B cell (primary cell): Measurements from ENCODE around the gene SLC39A11. TPM values are rescaled to one million over a fixed set of nuclear protein-coding genes. Genes with fewer than 3 reads are reported as not detected.

Experiments used
- ATAC-seq: fragments of 200-7000 bp; cut with Tn5 transposase; one replicate; pipeline ENCODE4 v1.10.0; 2021; ENCODE audit warnings: low read depth, mild to moderate bottlenecking, moderate number of reproducible peaks, moderate library complexity
- CTCF ChIA-PET: fragments of 350-600 bp; sonication (Branson Sonifier 250); formaldehyde crosslinking; loops from one replicate; lab custom pipeline; 2021; ENCODE audit warnings: antibody characterized with exemption, inconsistent platforms; lab: Charles Lee
- POLR2A ChIA-PET: fragments of 350-600 bp; sonication (Branson Sonifier 250); formaldehyde crosslinking; loops from one replicate; lab custom pipeline; 2021; ENCODE audit warnings: antibody characterized with exemption; lab: Charles Lee
- DNase-seq: peaks from one replicate; pipeline ENCODE4 v3.0.0; 2013
- H2AFZ ChIP-seq: 2 replicates; pipeline ENCODE4 v1.6.1; 2012; ENCODE audit warnings: mild to moderate bottlenecking, low read depth, low read length; ENCODE audit not compliant: insufficient read depth, poor library complexity, severe bottlenecking
- H3K27ac ChIP-seq, 2 donors: 1 replicate in 1 of 2; 2 replicates in 1 of 2; pipeline ENCODE4 v1.5.1; 2012 to 2013; ENCODE audit warnings: low read length in 2 of 2, mild to moderate bottlenecking in 2 of 2, moderate library complexity in 1 of 2
- H3K27me3 ChIP-seq, 4 experiments: fragments of 200-600 bp in 1 of 4; sonication (generic) in 1 of 4; replicated peaks in 1 of 4; 1 replicate in 2 of 4; 2 replicates in 2 of 4; pipeline versions ENCODE4 v1.6.1 to v1.7.0; 2013 to 2016; ENCODE audit warnings: low read length in 3 of 4, mild to moderate bottlenecking in 2 of 4, mixed read lengths in 1 of 4, moderate library complexity in 1 of 4; ENCODE audit not compliant: insufficient read depth in 4 of 4, control insufficient read depth in 3 of 4; ENCODE audit errors: control extremely low read depth in 1 of 4
- H3K36me3 ChIP-seq, 2 experiments: replicated peaks in 1 of 2; 1 replicate in 1 of 2; 2 replicates in 1 of 2; pipeline versions ENCODE4 v1.6.1 to v1.7.1; 2013; ENCODE audit warnings: low read length in 1 of 2; ENCODE audit not compliant: insufficient read depth in 2 of 2, control insufficient read depth in 1 of 2; ENCODE audit errors: control extremely low read depth in 1 of 2, extremely low read depth in 1 of 2
- H3K4me1 ChIP-seq, 2 donors: fragments of 200-600 bp in 1 of 2; sonication (generic) in 1 of 2; 1 replicate in 1 of 2; 2 replicates in 1 of 2; pipeline versions ENCODE4 v1.5.1 to v1.6.1; 2013 to 2017; ENCODE audit warnings: low read length in 2 of 2; ENCODE audit not compliant: control insufficient read depth in 2 of 2, insufficient read depth in 2 of 2
- H3K4me2 ChIP-seq: replicated peaks from 2 replicates; pipeline ENCODE3; 2012; ENCODE audit warnings: mild to moderate bottlenecking, low read depth, low read length; ENCODE audit not compliant: poor library complexity, severe bottlenecking
- H3K4me3 ChIP-seq, 5 experiments: fragments of 200-600 bp in 1 of 5; sonication (generic) in 1 of 5; 1 replicate in 3 of 5; 2 replicates in 2 of 5; pipeline versions ENCODE4 v1.5.1 to v1.7.0; 2011 to 2016; ENCODE audit warnings: low read length in 4 of 5, mild to moderate bottlenecking in 4 of 5, low read depth in 2 of 5, control low read depth in 1 of 5, moderate library complexity in 1 of 5; ENCODE audit not compliant: insufficient read depth in 1 of 5; ENCODE audit errors: control extremely low read depth in 1 of 5, extremely low read depth in 1 of 5
- H3K79me2 ChIP-seq: fragments of 200-600 bp; sonication (generic); one replicate; pipeline ENCODE4 v1.6.0; 2016; ENCODE audit warnings: low read length; ENCODE audit not compliant: control insufficient read depth, insufficient read depth
- H3K9ac ChIP-seq: fragments of 200-600 bp; sonication (generic); 2 replicates; pipeline ENCODE4 v1.6.1; 2017; ENCODE audit warnings: mild to moderate bottlenecking, low read length, moderate library complexity
- H3K9me3 ChIP-seq, 3 donors: one replicate each; pipeline versions ENCODE4 v1.6.1 to v1.7.1; 2013; ENCODE audit warnings: low read length in 2 of 3; ENCODE audit not compliant: control insufficient read depth in 2 of 3, insufficient read depth in 1 of 3; ENCODE audit errors: control extremely low read depth in 1 of 3
- H4K20me1 ChIP-seq: 2 replicates; pipeline ENCODE4 v1.6.0; 2012; ENCODE audit warnings: mild to moderate bottlenecking, low read length; ENCODE audit not compliant: insufficient read depth, control insufficient read depth, poor library complexity, severe bottlenecking
- H3K27ac Mint-ChIP-seq: one replicate; pipeline ENCODE4 v1.8.0; 2021; ENCODE audit warnings: mixed read lengths
- H3K27me3 Mint-ChIP-seq: one replicate; pipeline ENCODE4 v1.8.0; 2021; ENCODE audit warnings: mixed read lengths
- H3K4me1 Mint-ChIP-seq: one replicate; pipeline ENCODE4 v1.8.0; 2021; ENCODE audit warnings: mixed read lengths
- H3K4me3 Mint-ChIP-seq: one replicate; pipeline ENCODE4 v1.8.0; 2021; ENCODE audit warnings: mixed read lengths
- H3K9me3 Mint-ChIP-seq: one replicate; pipeline ENCODE4 v1.8.0; 2022; ENCODE audit warnings: mixed read lengths; ENCODE audit not compliant: insufficient read depth
- EZH2 ChIP-seq: IDR thresholded peaks from 2 replicates; pipeline ENCODE4 v1.6.1; 2012; ENCODE audit warnings: borderline replicate concordance, low read depth, mild to moderate bottlenecking, moderate library complexity, low read length; ENCODE audit not compliant: insufficient read depth, poor library complexity, severe bottlenecking
- WGBS: methylation state at CpG from one replicate; pipeline ENCODE4 v1.1.5; 2013; ENCODE audit warnings: missing lambda C conversion rate; ENCODE audit not compliant: insufficient coverage; 5-methylcytosine and 5-hydroxymethylcytosine counted together
- intact Hi-C: fragments of 100-400 bp; cut with micrococcal nuclease; formaldehyde crosslinking; loops from one replicate; pipeline ENCODE4 v1.10.0; 2022
- polyA plus RNA-seq: library from polyadenylated mRNA; depleted of rRNA; stranded (reverse); fragments of >200 nt; gene quantifications from 2 replicates; pipeline ENCODE4 v1.2.3, GENCODE V29; 2012
- total RNA-seq, 2 donors: library from RNA; stranded (reverse); fragments of 120-200 nt in 1 of 2; gene quantifications; 1 replicate in 1 of 2; 2 replicates in 1 of 2; pipeline versions ENCODE4 v1.2.3 to v1.2.4, GENCODE V29; 2013 to 2022
- TF ChIP-seq, protein P1 (sequence below): fragments of 200-600 bp; IDR thresholded peaks from one replicate; pipeline ENCODE4 v1.8.0; 2022; ENCODE audit warnings: antibody characterized with exemption, mild to moderate bottlenecking

SLC39A11 gene
- total and polyA plus RNA-seq, 2 donors (not counting 1 experiment from before 2014, with no cell fraction given): 6.9 to 39.6 TPM

DNA sequence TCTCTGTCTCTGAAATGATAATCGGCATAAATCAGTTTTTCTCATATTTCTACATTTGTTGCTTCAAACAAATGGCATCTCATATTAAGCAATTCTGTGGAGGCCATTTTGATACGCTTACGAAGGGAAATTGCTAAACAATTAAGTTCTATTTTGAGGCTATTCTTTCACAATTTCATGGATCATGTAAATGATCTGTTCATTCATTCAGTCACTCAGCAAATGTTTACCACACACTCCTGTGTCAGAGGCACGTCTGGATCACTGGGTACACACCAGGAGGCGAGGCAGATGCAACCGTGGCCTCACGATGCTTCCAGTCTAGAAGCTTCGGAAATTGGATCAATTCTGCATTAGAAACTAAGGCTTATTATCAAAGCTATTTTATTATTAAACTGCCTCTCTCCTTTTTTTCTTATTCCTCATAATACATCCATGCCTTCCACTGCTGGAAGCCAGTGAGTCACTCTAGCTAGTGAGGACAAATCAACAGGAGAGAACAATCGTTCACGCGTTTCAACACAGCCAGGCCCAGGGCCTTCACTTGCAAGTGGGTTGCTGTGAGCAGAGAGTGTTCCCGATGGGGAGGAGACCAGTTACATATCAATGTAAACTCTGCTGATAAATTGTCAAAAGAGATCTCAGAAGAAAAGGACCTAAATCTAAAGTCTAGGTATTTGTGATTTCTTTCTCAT is 11.3 kb upstream of the SLC39A11 start:
- ChIA-PET CTCF (no interaction called here), POLR2A (no interaction called here)
- peaks cover 12% of the 10 kb centered on the region for H3K27me3 Mint-ChIP-seq
- no peaks in the 10 kb centered on the region for H3K4me1 ChIP-seq
- H3K4me3 ChIP-seq: no peak overlapping the region
- H3K27me3 ChIP-seq: no peaks in the 10 kb centered on the region
- H3K9me3 Mint-ChIP-seq: no peaks in the 10 kb centered on the region
- 96% methylated on average over 9 of the region's 12 CpGs for WGBS
- H4K20me1 ChIP-seq: no peaks in the 10 kb centered on the region
- no peaks in the 10 kb centered on the region for H3K36me3 ChIP-seq
- H3K4me3 Mint-ChIP-seq: no peak overlapping the region
- no peaks in the 10 kb centered on the region for H3K79me2 ChIP-seq
- H3K9me3 ChIP-seq: peaks cover 0 to 3% (median 0%) of the 10 kb centered on the region in 3 donors
- intact Hi-C loops: no loop called here
- H3K4me2 ChIP-seq: no peak overlapping the region
- no peak overlapping the region for H2AFZ ChIP-seq
- H3K4me1 Mint-ChIP-seq: no peaks in the 10 kb centered on the region
- no peak for DNase-seq
- H3K27ac Mint-ChIP-seq: no peak overlapping the region
- H3K27ac ChIP-seq: no peak overlapping the region
- ATAC-seq: no peak
- no peak for TF ChIP-seq EZH2
- TF ChIP-seq, protein P1, sequence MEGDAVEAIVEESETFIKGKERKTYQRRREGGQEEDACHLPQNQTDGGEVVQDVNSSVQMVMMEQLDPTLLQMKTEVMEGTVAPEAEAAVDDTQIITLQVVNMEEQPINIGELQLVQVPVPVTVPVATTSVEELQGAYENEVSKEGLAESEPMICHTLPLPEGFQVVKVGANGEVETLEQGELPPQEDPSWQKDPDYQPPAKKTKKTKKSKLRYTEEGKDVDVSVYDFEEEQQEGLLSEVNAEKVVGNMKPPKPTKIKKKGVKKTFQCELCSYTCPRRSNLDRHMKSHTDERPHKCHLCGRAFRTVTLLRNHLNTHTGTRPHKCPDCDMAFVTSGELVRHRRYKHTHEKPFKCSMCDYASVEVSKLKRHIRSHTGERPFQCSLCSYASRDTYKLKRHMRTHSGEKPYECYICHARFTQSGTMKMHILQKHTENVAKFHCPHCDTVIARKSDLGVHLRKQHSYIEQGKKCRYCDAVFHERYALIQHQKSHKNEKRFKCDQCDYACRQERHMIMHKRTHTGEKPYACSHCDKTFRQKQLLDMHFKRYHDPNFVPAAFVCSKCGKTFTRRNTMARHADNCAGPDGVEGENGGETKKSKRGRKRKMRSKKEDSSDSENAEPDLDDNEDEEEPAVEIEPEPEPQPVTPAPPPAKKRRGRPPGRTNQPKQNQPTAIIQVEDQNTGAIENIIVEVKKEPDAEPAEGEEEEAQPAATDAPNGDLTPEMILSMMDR: no peak
- no peak overlapping the region for H3K9ac ChIP-seq

DNA sequence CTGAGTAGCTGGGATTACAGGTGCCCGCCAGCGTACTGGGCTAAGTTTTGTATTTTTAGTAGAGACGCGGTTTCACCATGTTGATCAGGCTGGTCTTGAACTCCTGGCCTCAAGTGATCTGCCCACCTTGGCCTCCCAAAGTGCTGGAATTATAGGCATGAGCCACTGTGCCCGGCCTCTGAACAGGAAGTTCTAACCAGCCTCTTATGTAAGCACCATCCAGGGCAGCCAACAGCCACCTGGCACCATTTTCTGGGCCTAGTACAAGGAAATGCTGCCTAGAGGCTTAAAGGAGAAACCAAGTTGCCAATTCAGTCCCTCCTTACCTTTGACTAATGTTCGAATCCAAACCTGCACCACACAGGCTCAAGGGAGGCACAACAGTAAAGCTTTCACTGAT is 8.5 kb upstream of the SLC39A11 start:
- Histone ChIP-seq H3K27ac (no peak overlapping the region), H3K4me3 (no peak overlapping the region), H3K27me3 (peaks cover 0 to 8% (median under 1%) of the 10 kb centered on the region in 4 experiments), H4K20me1 (no peaks in the 10 kb centered on the region), H3K9me3 (peaks cover 0 to 3% (median 0%) of the 10 kb centered on the region in 3 donors), H2AFZ (no peak overlapping the region), H3K79me2 (no peaks in the 10 kb centered on the region), H3K36me3 (no peaks in the 10 kb centered on the region), H3K4me2 (no peak overlapping the region), H3K4me1 (no peaks in the 10 kb centered on the region), H3K9ac (no peak overlapping the region)
- intact Hi-C loops: no loop called here
- ChIA-PET POLR2A (no interaction called here), CTCF (no interaction called here)
- no peak overlapping the region for H3K27ac Mint-ChIP-seq
- H3K4me1 Mint-ChIP-seq: no peaks in the 10 kb centered on the region
- no peak for ATAC-seq
- DNase-seq: no peak
- no peak overlapping the region for H3K4me3 Mint-ChIP-seq
- 87% methylated on average over 5 of the region's 6 CpGs for WGBS
- TF ChIP-seq, protein P1: no peak
- no peak for TF ChIP-seq EZH2
- peaks cover 16% of the 10 kb centered on the region for H3K27me3 Mint-ChIP-seq
- no peaks in the 10 kb centered on the region for H3K9me3 Mint-ChIP-seq
